HL-60 (cell line): Measurements from ENCODE around the gene MAGI2.

ENCODE experiments used
- DNase-seq, 2 experiments: peaks; one replicate each; pipeline ENCODE4 v3.0.0-alpha.2; 2010 to 2020; ENCODE audit warnings: low read depth in 1 of 2, low spot score in 1 of 2
- H3K27ac ChIP-seq: fragments of 250-450 bp; sonication (Bioruptor Pico); replicated peaks from 2 replicates; pipeline ENCODE4 v1.5.1; 2020; ENCODE audit warnings: mild to moderate bottlenecking, moderate library complexity
- H3K27me3 ChIP-seq: fragments of 250-450 bp; sonication (Bioruptor Pico); 2 replicates; pipeline ENCODE4 v1.5.1; 2021; ENCODE audit warnings: mild to moderate bottlenecking, moderate library complexity; ENCODE audit not compliant: insufficient read depth, poor library complexity, severe bottlenecking
- H3K4me3 ChIP-seq: replicated peaks from 2 replicates; pipeline ENCODE4 v1.5.1; 2011; ENCODE audit warnings: mild to moderate bottlenecking, control low read depth, low read length; ENCODE audit not compliant: insufficient read depth
- GABPA ChIP-seq: IDR thresholded peaks from 2 replicates; pipeline ENCODE4 v1.6.1; 2012; ENCODE audit warnings: low read depth
- POLR2AphosphoS5 ChIP-seq: IDR thresholded peaks from 2 replicates; pipeline ENCODE4 v1.6.1; 2012; ENCODE audit warnings: low read depth
- SPI1 ChIP-seq: IDR thresholded peaks from 2 replicates; pipeline ENCODE4 v1.6.1; 2012; ENCODE audit warnings: low read depth, mild to moderate bottlenecking, borderline replicate concordance
- TF ChIP-seq, protein P1 (sequence below): IDR thresholded peaks from 2 replicates; pipeline ENCODE4 v1.6.1; 2012; ENCODE audit warnings: low read depth; ENCODE audit not compliant: insufficient replicate concordance
- TF ChIP-seq, protein P2 (sequence below): IDR thresholded peaks from one replicate; pipeline ENCODE4 v1.5.1; 2011; ENCODE audit warnings: low read length, control low read depth, inconsistent platforms; ENCODE audit not compliant: insufficient read depth

MAGI2 gene

GRCh38 chr7:78399033-78399769, 1054.3 kb downstream of the MAGI2 start:
- Histone ChIP-seq H3K27me3 (no peaks in the 10 kb centered on the region), H3K27ac (no peak overlapping the region), H3K4me3 (no peak overlapping the region)
- DNase-seq = no peak
- TF ChIP-seq GABPA (no peak), POLR2AphosphoS5 (no peak), SPI1 (no peak)
- TF ChIP-seq, protein P1, sequence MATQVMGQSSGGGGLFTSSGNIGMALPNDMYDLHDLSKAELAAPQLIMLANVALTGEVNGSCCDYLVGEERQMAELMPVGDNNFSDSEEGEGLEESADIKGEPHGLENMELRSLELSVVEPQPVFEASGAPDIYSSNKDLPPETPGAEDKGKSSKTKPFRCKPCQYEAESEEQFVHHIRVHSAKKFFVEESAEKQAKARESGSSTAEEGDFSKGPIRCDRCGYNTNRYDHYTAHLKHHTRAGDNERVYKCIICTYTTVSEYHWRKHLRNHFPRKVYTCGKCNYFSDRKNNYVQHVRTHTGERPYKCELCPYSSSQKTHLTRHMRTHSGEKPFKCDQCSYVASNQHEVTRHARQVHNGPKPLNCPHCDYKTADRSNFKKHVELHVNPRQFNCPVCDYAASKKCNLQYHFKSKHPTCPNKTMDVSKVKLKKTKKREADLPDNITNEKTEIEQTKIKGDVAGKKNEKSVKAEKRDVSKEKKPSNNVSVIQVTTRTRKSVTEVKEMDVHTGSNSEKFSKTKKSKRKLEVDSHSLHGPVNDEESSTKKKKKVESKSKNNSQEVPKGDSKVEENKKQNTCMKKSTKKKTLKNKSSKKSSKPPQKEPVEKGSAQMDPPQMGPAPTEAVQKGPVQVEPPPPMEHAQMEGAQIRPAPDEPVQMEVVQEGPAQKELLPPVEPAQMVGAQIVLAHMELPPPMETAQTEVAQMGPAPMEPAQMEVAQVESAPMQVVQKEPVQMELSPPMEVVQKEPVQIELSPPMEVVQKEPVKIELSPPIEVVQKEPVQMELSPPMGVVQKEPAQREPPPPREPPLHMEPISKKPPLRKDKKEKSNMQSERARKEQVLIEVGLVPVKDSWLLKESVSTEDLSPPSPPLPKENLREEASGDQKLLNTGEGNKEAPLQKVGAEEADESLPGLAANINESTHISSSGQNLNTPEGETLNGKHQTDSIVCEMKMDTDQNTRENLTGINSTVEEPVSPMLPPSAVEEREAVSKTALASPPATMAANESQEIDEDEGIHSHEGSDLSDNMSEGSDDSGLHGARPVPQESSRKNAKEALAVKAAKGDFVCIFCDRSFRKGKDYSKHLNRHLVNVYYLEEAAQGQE = no peak
- TF ChIP-seq, protein P2, sequence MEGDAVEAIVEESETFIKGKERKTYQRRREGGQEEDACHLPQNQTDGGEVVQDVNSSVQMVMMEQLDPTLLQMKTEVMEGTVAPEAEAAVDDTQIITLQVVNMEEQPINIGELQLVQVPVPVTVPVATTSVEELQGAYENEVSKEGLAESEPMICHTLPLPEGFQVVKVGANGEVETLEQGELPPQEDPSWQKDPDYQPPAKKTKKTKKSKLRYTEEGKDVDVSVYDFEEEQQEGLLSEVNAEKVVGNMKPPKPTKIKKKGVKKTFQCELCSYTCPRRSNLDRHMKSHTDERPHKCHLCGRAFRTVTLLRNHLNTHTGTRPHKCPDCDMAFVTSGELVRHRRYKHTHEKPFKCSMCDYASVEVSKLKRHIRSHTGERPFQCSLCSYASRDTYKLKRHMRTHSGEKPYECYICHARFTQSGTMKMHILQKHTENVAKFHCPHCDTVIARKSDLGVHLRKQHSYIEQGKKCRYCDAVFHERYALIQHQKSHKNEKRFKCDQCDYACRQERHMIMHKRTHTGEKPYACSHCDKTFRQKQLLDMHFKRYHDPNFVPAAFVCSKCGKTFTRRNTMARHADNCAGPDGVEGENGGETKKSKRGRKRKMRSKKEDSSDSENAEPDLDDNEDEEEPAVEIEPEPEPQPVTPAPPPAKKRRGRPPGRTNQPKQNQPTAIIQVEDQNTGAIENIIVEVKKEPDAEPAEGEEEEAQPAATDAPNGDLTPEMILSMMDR = no peak

GRCh38 chr7:78398576-78398975, 1054.9 kb downstream of the MAGI2 start:
- TF ChIP-seq, protein P1 = no peak
- TF ChIP-seq POLR2AphosphoS5 (no peak), SPI1 (no peak), GABPA (no peak)
- TF ChIP-seq, protein P2 = no peak
- Histone ChIP-seq H3K4me3 (no peak overlapping the region), H3K27ac (no peak overlapping the region), H3K27me3 (no peaks in the 10 kb centered on the region)
- DNase-seq = no peak

DNA sequence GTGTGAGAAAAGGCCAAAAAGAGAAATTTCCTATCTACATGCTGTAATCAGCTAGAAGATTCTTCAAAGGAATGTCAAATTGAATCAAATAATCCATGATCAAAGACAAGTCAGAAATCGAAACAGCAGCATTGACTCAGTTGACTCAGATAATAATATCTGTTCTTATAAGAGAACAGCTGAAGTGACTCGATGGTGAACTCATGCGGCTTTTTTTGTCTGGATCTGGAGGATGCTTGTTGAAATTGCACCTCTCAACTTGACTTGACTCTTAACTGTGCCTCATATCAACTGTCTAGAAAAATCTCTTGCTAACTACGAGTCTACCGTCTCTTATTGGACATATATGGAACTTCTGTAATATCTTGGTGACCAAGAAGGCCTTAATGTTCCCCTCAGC, 1055.4 kb downstream of the MAGI2 start:
- no peaks in the 10 kb centered on the region for H3K27me3 ChIP-seq
- H3K27ac ChIP-seq = no peak overlapping the region
- no peak overlapping the region for H3K4me3 ChIP-seq
- TF ChIP-seq SPI1 (no peak), POLR2AphosphoS5 (no peak), GABPA (no peak)
- TF ChIP-seq, protein P2 = no peak
- TF ChIP-seq, protein P1 = no peak
- no peak for DNase-seq
